22Rv1 (cell line): Measurements from ENCODE around the gene ZNF484.
"Not testable (repeated sequence)": the region's sequence is repeated elsewhere in the genome, so short reads cannot be mapped to it uniquely, and the experiment has no call there.

Experiments
- CTCF ChIP-seq: fragments of 450-650 bp; IDR thresholded peaks from 2 replicates; pipeline ENCODE4 v1.5.1; 2017; ENCODE audit warnings: mild to moderate bottlenecking
- ZFX ChIP-seq: fragments of 450-650 bp; IDR thresholded peaks from 2 replicates; pipeline ENCODE4 v1.6.1; 2017; ENCODE audit warnings: antibody characterized with exemption, borderline replicate concordance

DNA sequence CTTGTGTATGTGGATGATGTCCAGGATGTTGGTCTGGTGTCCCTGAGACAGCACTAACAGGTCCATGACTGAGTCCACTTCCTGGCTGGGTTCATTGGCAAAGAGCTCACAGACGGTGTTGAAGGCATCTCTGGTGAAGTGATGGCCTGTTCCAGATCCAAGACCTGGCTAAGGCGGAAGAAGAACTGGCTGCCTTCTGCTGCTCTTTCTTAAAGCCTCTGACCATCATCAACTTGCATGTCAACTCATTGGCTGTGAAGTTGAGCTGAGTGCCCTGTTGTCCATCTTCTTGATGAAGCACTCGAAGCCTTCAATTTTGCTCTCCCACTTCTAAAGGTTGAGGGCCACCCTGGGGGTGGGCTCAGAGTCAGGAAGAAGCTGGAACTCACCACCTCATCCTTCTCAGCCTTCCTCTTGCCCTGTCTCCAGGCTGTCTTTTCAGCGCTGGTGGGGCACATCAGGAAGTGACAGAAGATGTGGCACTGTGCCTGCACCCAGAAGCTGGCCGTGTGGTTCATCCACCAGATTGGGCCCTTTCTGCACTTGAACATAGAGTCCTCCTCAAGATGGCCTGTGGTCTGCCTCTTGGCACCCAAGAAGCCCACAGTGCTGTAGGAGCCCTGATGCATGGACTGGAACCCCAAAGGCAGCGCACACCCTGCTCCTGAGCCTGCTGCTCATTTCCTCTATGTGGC, 16.2 kb upstream of the ZNF484 start:
- not testable (repeated sequence) for TF ChIP-seq CTCF, ZFX
